ENCODE results near the gene PIPOX. TPM values are rescaled to one million over a fixed set of nuclear protein-coding genes. Genes with fewer than 3 reads are reported as not detected.
A peak's percentile ranks its signal among the peaks of the same experiment; 100 is the strongest.

The PIPOX gene
- total and polyA plus RNA-seq, 2 of the 13 experiments (the other 11 are each of a cell fraction or from before 2014, with no cell fraction given), result 87.3 to 154 TPM

DNA sequence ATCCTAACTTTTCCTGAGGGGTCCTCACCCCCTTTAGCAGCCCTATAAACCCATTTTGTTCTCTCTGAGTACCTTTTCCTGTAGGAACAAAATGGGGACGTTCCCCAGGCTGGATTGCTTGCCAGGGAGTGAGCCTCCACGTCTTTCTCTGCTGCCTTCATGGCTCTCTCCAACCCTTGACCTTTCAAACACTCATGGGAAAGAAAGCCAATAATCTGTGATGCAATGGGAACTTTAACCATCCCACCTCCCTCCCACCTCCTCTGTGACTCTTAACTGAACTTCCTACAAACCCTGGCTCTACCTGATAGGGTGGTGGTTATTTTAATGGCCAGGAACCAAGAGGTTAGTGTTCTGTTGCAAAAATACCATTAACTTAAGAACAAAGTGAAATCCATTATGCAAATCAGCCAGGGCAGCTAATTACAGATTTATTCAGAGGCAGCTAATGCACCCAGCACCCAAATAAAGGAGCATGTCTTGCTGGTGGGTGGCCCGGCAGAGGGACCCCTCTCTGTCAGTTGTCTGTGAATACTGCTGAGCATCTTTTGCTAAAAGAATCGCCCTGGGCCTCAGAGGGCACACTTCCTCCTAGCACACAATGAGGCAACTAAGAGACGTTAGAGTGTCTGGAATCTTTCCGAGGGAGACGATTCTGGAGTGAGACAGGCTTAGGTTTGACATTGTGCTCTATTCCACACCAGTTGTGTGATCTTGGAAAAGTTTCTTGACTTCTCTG is 3.0 kb downstream of the PIPOX start (continued):
- TF ChIP-seq, protein P1, sequence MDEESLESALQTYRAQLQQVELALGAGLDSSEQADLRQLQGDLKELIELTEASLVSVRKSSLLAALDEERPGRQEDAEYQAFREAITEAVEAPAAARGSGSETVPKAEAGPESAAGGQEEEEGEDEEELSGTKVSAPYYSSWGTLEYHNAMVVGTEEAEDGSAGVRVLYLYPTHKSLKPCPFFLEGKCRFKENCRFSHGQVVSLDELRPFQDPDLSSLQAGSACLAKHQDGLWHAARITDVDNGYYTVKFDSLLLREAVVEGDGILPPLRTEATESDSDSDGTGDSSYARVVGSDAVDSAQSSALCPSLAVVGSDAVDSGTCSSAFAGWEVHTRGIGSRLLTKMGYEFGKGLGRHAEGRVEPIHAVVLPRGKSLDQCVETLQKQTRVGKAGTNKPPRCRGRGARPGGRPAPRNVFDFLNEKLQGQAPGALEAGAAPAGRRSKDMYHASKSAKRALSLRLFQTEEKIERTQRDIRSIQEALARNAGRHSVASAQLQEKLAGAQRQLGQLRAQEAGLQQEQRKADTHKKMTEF (CRISPR knock-in tag; IDR thresholded peaks at IDR 0.05), result peak; percentile 57; the same call in 1 of the 2 replicates
- TF ChIP-seq, protein P2, sequence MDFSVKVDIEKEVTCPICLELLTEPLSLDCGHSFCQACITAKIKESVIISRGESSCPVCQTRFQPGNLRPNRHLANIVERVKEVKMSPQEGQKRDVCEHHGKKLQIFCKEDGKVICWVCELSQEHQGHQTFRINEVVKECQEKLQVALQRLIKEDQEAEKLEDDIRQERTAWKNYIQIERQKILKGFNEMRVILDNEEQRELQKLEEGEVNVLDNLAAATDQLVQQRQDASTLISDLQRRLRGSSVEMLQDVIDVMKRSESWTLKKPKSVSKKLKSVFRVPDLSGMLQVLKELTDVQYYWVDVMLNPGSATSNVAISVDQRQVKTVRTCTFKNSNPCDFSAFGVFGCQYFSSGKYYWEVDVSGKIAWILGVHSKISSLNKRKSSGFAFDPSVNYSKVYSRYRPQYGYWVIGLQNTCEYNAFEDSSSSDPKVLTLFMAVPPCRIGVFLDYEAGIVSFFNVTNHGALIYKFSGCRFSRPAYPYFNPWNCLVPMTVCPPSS (IDR thresholded peaks at IDR 0.05), result no peak
- TF ChIP-seq, protein P3, sequence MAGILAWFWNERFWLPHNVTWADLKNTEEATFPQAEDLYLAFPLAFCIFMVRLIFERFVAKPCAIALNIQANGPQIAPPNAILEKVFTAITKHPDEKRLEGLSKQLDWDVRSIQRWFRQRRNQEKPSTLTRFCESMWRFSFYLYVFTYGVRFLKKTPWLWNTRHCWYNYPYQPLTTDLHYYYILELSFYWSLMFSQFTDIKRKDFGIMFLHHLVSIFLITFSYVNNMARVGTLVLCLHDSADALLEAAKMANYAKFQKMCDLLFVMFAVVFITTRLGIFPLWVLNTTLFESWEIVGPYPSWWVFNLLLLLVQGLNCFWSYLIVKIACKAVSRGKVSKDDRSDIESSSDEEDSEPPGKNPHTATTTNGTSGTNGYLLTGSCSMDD (CRISPR knock-in tag; IDR thresholded peaks at IDR 0.05), result no peak
- TF ChIP-seq POLR2AphosphoS5 (IDR thresholded peaks at IDR 0.05; ENCODE audit: low read depth, low read length), result peak; percentile 39; the same call in 1 of the 2 replicates
- no peak for TF ChIP-seq U2AF2 (IDR thresholded peaks at IDR 0.05; ENCODE audit: low read depth, low read length)
- peak; percentile 70; the same call in 1 of the 2 replicates for TF ChIP-seq FOSL2 (CRISPR knock-in tag; IDR thresholded peaks at IDR 0.05)
- TF ChIP-seq ZFYVE20 (CRISPR knock-in tag; IDR thresholded peaks at IDR 0.05; ENCODE audit: borderline replicate concordance, low read depth), result no peak
- peak; percentile 47; the same call in 1 of the 2 replicates for TF ChIP-seq POLR2G (IDR thresholded peaks at IDR 0.05; ENCODE audit: low read depth, low read length)
- TF ChIP-seq, protein P4, sequence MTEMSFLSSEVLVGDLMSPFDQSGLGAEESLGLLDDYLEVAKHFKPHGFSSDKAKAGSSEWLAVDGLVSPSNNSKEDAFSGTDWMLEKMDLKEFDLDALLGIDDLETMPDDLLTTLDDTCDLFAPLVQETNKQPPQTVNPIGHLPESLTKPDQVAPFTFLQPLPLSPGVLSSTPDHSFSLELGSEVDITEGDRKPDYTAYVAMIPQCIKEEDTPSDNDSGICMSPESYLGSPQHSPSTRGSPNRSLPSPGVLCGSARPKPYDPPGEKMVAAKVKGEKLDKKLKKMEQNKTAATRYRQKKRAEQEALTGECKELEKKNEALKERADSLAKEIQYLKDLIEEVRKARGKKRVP (CRISPR knock-in tag; IDR thresholded peaks at IDR 0.05), result peak in 1 of 2 experiments; percentile 79; a peak in 1 of 4 replicates
- no peak for TF ChIP-seq ZNF253 (CRISPR knock-in tag; IDR thresholded peaks at IDR 0.05; ENCODE audit: borderline replicate concordance)
- 0 out of 2 replicates have a peak, but pooled peaks have one; percentile 4 for TF ChIP-seq ZBTB7A (CRISPR knock-in tag; IDR thresholded peaks at IDR 0.05)
- TF ChIP-seq NFE2L1 (CRISPR knock-in tag; IDR thresholded peaks at IDR 0.05; ENCODE audit: borderline replicate concordance), result no peak
- TF ChIP-seq FOXK2 (IDR thresholded peaks at IDR 0.05), result no peak
- TF ChIP-seq HMG20A (CRISPR knock-in tag; IDR thresholded peaks at IDR 0.05; ENCODE audit: borderline replicate concordance), result no peak
- no peak for TF ChIP-seq ZNF589 (CRISPR knock-in tag; conservative IDR thresholded peaks at IDR 0.05)
- TF ChIP-seq ZNF484 (CRISPR knock-in tag; IDR thresholded peaks at IDR 0.05; ENCODE audit: borderline replicate concordance, low read depth), result no peak
- no peak for TF ChIP-seq ZNF367 (CRISPR knock-in tag; IDR thresholded peaks at IDR 0.05; ENCODE audit: borderline replicate concordance)
- TF ChIP-seq, protein P5, sequence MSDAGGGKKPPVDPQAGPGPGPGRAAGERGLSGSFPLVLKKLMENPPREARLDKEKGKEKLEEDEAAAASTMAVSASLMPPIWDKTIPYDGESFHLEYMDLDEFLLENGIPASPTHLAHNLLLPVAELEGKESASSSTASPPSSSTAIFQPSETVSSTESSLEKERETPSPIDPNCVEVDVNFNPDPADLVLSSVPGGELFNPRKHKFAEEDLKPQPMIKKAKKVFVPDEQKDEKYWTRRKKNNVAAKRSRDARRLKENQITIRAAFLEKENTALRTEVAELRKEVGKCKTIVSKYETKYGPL (CRISPR knock-in tag; IDR thresholded peaks at IDR 0.05), result no peak
- TF ChIP-seq, protein P6, sequence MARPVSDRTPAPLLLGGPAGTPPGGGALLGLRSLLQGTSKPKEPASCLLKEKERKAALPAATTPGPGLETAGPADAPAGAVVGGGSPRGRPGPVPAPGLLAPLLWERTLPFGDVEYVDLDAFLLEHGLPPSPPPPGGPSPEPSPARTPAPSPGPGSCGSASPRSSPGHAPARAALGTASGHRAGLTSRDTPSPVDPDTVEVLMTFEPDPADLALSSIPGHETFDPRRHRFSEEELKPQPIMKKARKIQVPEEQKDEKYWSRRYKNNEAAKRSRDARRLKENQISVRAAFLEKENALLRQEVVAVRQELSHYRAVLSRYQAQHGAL (CRISPR knock-in tag; IDR thresholded peaks at IDR 0.05; ENCODE audit: not compliant biosample characterization), result no peak
- TF ChIP-seq PAX8 (CRISPR knock-in tag; IDR thresholded peaks at IDR 0.05; ENCODE audit: borderline replicate concordance), result no peak
- TF ChIP-seq RFX3 (CRISPR knock-in tag; IDR thresholded peaks at IDR 0.05), result no peak
- TF ChIP-seq SNAPC2 (CRISPR knock-in tag; IDR thresholded peaks at IDR 0.05), result no peak
- peak; percentile 73; the same call in 1 of the 2 replicates for TF ChIP-seq SP5 (CRISPR knock-in tag; IDR thresholded peaks at IDR 0.05; ENCODE audit: borderline replicate concordance, low read depth)
- TF ChIP-seq ZNF547 (CRISPR knock-in tag; IDR thresholded peaks at IDR 0.05), result no peak
- TF ChIP-seq ELF1 (CRISPR knock-in tag; IDR thresholded peaks at IDR 0.05), result peak; percentile 20; the same call in 1 of the 2 replicates
